ENCODE measurements around the gene TSSK2. TPM values are rescaled to one million over a fixed set of nuclear protein-coding genes. Genes with fewer than 3 reads are reported as not detected.
A peak's percentile ranks its signal among the peaks of the same experiment; 100 is the strongest.

Gene TSSK2
- total and polyA plus RNA-seq, 7 donors: 0.14 to 0.32 (median 0.28) TPM; not detected in 3

- no peaks in the 10 kb centered on the region for H3K27me3 ChIP-seq (ENCODE audit: insufficient read depth in 3 of 3, low read length in 2 of 3)
- peaks cover 0 to 61% of the 10 kb centered on the region in 2 donors for H3K36me3 ChIP-seq (ENCODE audit: insufficient read depth in 1 of 2, low read depth in 1 of 2)
- H3K9me3 ChIP-seq: no peaks in the 10 kb centered on the region
- peak; percentile 60 for TF ChIP-seq CTCF (IDR thresholded peaks at IDR 0.05)
- WGBS, 3 donors: 39 to 45% (median 40%) methylated on average over 15 of the region's 15 CpGs
- H3K27ac ChIP-seq: peak overlapping the region; percentile 82
- peaks cover 18% of the 10 kb centered on the region for H3K4me1 ChIP-seq
- intact Hi-C loops (cut with DNase I): loop anchor here in 1 of 2 donors (5.0 to 10.0 kb wide), 2 partner anchors 37 to 205 kb away; partner anchors contain the start of gene ESS2
- ATAC-seq (peak; percentile 60 to 66 (median 64)), DNase-seq (peak; percentile 78 to 87)
- peak overlapping the region; percentile 73 for H3K4me3 ChIP-seq
Measured at GRCh38 chr22:19179497-19180048, 48.5 kb downstream of the TSSK2 start.

- intact Hi-C loops (cut with DNase I): loop anchor here in 1 of 2 donors (10.0 kb wide), 1 partner anchor 205 kb away; no protein-coding TSS in a partner anchor
- 80 to 89% (median 83%) methylated on average over 9 of the region's 9 CpGs for WGBS, 3 donors
- DNase-seq (peak in 1 of 2 donors; percentile 18), ATAC-seq (no peak)
- H3K4me3 ChIP-seq: no peak overlapping the region
- TF ChIP-seq CTCF (IDR thresholded peaks at IDR 0.05): no peak
- H3K36me3 ChIP-seq (ENCODE audit: insufficient read depth in 1 of 2, low read depth in 1 of 2): peaks cover 0 to 66% of the 10 kb centered on the region in 2 donors
- H3K27ac ChIP-seq: no peak overlapping the region
- no peaks in the 10 kb centered on the region for H3K27me3 ChIP-seq (ENCODE audit: insufficient read depth in 3 of 3, low read length in 2 of 3)
- H3K4me1 ChIP-seq: peaks cover 15% of the 10 kb centered on the region
- H3K9me3 ChIP-seq: no peaks in the 10 kb centered on the region
Measured at GRCh38 chr22:19180234-19180633, 49.1 kb downstream of the TSSK2 start.

- peak in 1 of 2 donors; percentile 50 for DNase-seq
- 81 to 88% (median 84%) methylated on average over 11 of the region's 11 CpGs for WGBS, 3 donors
- Histone ChIP-seq H3K27ac (no peak overlapping the region), H3K36me3 (ENCODE audit: insufficient read depth in 1 of 2, low read depth in 1 of 2) (peaks cover 0 to 66% of the 10 kb centered on the region in 2 donors), H3K27me3 (ENCODE audit: insufficient read depth in 3 of 3, low read length in 2 of 3) (no peaks in the 10 kb centered on the region), H3K4me3 (no peak overlapping the region), H3K4me1 (peaks cover 15% of the 10 kb centered on the region), H3K9me3 (no peaks in the 10 kb centered on the region)
- no peak for ATAC-seq
- TF ChIP-seq CTCF (IDR thresholded peaks at IDR 0.05): no peak
- intact Hi-C loops (cut with DNase I): loop anchor here in 1 of 2 donors (10.0 kb wide), 1 partner anchor 204 kb away; no protein-coding TSS in a partner anchor
Measured at GRCh38 chr22:19180740-19181410, 49.8 kb downstream of the TSSK2 start.

- Histone ChIP-seq H3K27ac (no peak overlapping the region), H3K27me3 (ENCODE audit: insufficient read depth in 3 of 3, low read length in 2 of 3) (no peaks in the 10 kb centered on the region), H3K9me3 (no peaks in the 10 kb centered on the region), H3K36me3 (ENCODE audit: insufficient read depth in 1 of 2, low read depth in 1 of 2) (peaks cover 0 to 71% of the 10 kb centered on the region in 2 donors), H3K4me3 (no peak overlapping the region), H3K4me1 (peaks cover 15% of the 10 kb centered on the region)
- ATAC-seq: no peak
- TF ChIP-seq CTCF (IDR thresholded peaks at IDR 0.05): no peak
- 57 to 74% (median 64%) methylated on average over 12 of the region's 12 CpGs for WGBS, 3 donors
- no peak for DNase-seq
- intact Hi-C loops (cut with DNase I): loop anchor here in 1 of 2 donors (10.0 kb wide), 1 partner anchor 203 kb away; no protein-coding TSS in a partner anchor
Measured at GRCh38 chr22:19181786-19182471, 50.8 kb downstream of the TSSK2 start.

Other genes with a start within 250 kb of the TSSK2 start
- gene DGCR6, start 225.0 kb upstream of the TSSK2 start, total RNA-seq: 10 to 100 TPM; 13.1 to 30.6 (median 21.7) TPM
- 10 to 100 TPM in 1 of 3 donors, 1 to 10 TPM in 2; 8.0 to 27.7 (median 8.9) TPM for gene DGCR6, start 225.0 kb upstream of the TSSK2 start, polyA plus RNA-seq
- 10 to 100 TPM in 3 of 4 donors, 1 to 10 TPM in 1; 4.5 to 52.6 (median 14.0) TPM for gene PRODH, start 195.0 kb upstream of the TSSK2 start, total RNA-seq
- gene PRODH, start 195.0 kb upstream of the TSSK2 start, polyA plus RNA-seq: 10 to 100 TPM in 1 of 3 donors, 1 to 10 TPM in 2; 1.6 to 11.3 (median 4.5) TPM
- gene DGCR2, start 8.9 kb upstream of the TSSK2 start, total RNA-seq: 10 to 100 TPM; 13.1 to 27.6 (median 25.9) TPM
- gene DGCR2, start 8.9 kb upstream of the TSSK2 start, polyA plus RNA-seq: 10 to 100 TPM; 13.2 to 24.5 (median 15.0) TPM
- 10 to 100 TPM in 3 of 4 donors, 1 to 10 TPM in 1; 7.9 to 14.0 (median 10.9) TPM for gene ESS2, start 13.3 kb downstream of the TSSK2 start, total RNA-seq
- 10 to 100 TPM in 2 of 3 donors, 1 to 10 TPM in 1; 9.3 to 13.6 (median 12.6) TPM for gene ESS2, start 13.3 kb downstream of the TSSK2 start, polyA plus RNA-seq
- not detected for gene GSC2, start 19.0 kb downstream of the TSSK2 start, total RNA-seq
- not detected for gene GSC2, start 19.0 kb downstream of the TSSK2 start, polyA plus RNA-seq
- 10 to 100 TPM in 2 of 4 donors, 1 to 10 TPM in 2; 7.3 to 23.1 (median 13.0) TPM for gene SLC25A1, start 47.4 kb downstream of the TSSK2 start, total RNA-seq
- gene SLC25A1, start 47.4 kb downstream of the TSSK2 start, polyA plus RNA-seq: 10 to 100 TPM in 2 of 3 donors, 1 to 10 TPM in 1; 7.5 to 20.1 (median 10.8) TPM
- gene CLTCL1, start 160.4 kb downstream of the TSSK2 start, total RNA-seq: 100 to 1,000 TPM in 3 of 4 donors, 10 to 100 TPM in 1; 92.6 to 253 (median 126) TPM
- gene CLTCL1, start 160.4 kb downstream of the TSSK2 start, polyA plus RNA-seq: 10 to 100 TPM; 16.8 to 85.9 (median 78.5) TPM

Data from psoas muscle (tissue), 8 donors.